OCI-LY7 (cell line): ENCODE data around the gene IQCB1. TPM values are rescaled to one million over a fixed set of nuclear protein-coding genes. Genes with fewer than 3 reads are reported as not detected.

Experiments used
- BruUV-seq: library from RNA; stranded (reverse); fragments of 400-500 nt; replicated peaks from 2 replicates; lab custom pipeline; 2021; lab: Mats Ljungman, UMichigan
- CTCF ChIA-PET: fragments of 300-600 bp; sonication (Branson Sonifier 250); formaldehyde crosslinking; loops from one replicate; lab custom pipeline; 2022; ENCODE audit warnings: antibody characterized with exemption; ENCODE audit not compliant: unreplicated experiment; lab: Charles Lee
- POLR2A ChIA-PET: fragments of 300-600 bp; sonication (Branson Sonifier 250); formaldehyde crosslinking; loops from one replicate; lab custom pipeline; 2022; ENCODE audit warnings: antibody characterized with exemption; lab: Charles Lee
- DNase-seq: peaks from one replicate; pipeline ENCODE4 v3.0.0-alpha.2; 2015; ENCODE audit warnings: low spot score
- H2AFZ ChIP-seq: fragments of 200-600 bp; sonication (generic), shearing (Covaris generic); 2 replicates; pipeline ENCODE4 v1.6.1; 2014; ENCODE audit warnings: mild to moderate bottlenecking, antibody characterized with exemption, low read length, moderate library complexity
- H3K27ac ChIP-seq: fragments of 200-600 bp; sonication (generic); 2 replicates; pipeline ENCODE4 v1.5.1; 2014; ENCODE audit warnings: mixed run types, low read depth, mild to moderate bottlenecking, moderate library complexity, low read length, inconsistent platforms; ENCODE audit not compliant: poor library complexity, severe bottlenecking
- H3K36me3 ChIP-seq: fragments of 200-600 bp; sonication (generic); 2 replicates; pipeline ENCODE4 v1.6.1; 2014; ENCODE audit warnings: mild to moderate bottlenecking, antibody characterized with exemption, low read length, moderate library complexity, mixed read lengths; ENCODE audit not compliant: insufficient read depth
- H3K4me1 ChIP-seq: fragments of 200-600 bp; sonication (generic); 2 replicates; pipeline ENCODE4 v1.5.1; 2014; ENCODE audit warnings: mild to moderate bottlenecking, low read length; ENCODE audit not compliant: insufficient read depth, poor library complexity, severe bottlenecking
- H3K4me2 ChIP-seq: fragments of 200-600 bp; sonication (generic); 2 replicates; pipeline ENCODE4 v1.6.1; 2014; ENCODE audit warnings: mild to moderate bottlenecking, low read length
- H3K4me3 ChIP-seq: fragments of 200-600 bp; sonication (generic); 2 replicates; pipeline ENCODE4 v1.5.1; 2014; ENCODE audit warnings: mild to moderate bottlenecking, low read depth, low read length; ENCODE audit not compliant: poor library complexity, severe bottlenecking
- H3K79me2 ChIP-seq: fragments of 200-600 bp; sonication (generic); 2 replicates; pipeline ENCODE4 v1.6.1; 2016; ENCODE audit warnings: low read depth, mild to moderate bottlenecking, low read length, moderate library complexity, mixed read lengths; ENCODE audit not compliant: insufficient read depth
- H3K9me2 ChIP-seq: fragments of 200-600 bp; sonication (generic); 2 replicates; pipeline ENCODE4 v1.6.1; 2016; ENCODE audit warnings: mild to moderate bottlenecking, low read length, mixed read lengths; ENCODE audit not compliant: insufficient read depth
- H3K9me3 ChIP-seq: fragments of 200-600 bp; sonication (generic); 2 replicates; pipeline ENCODE4 v1.6.1; 2014; ENCODE audit warnings: mild to moderate bottlenecking, mixed run types, low read length, mixed read lengths
- H4K20me1 ChIP-seq: fragments of 200-600 bp; sonication (generic); 2 replicates; pipeline ENCODE4 v1.6.1; 2014; ENCODE audit warnings: mild to moderate bottlenecking, antibody characterized with exemption, low read length, moderate library complexity, mixed read lengths; ENCODE audit not compliant: insufficient read depth
- CTCF ChIP-seq: fragments of 200-600 bp; sonication (generic); conservative IDR thresholded peaks from 2 replicates; pipeline ENCODE4 v1.5.1; 2014; ENCODE audit warnings: mild to moderate bottlenecking, antibody characterized with exemption, low read length, moderate library complexity, mixed read lengths
- EZH2phosphoT487 ChIP-seq: fragments of 200-600 bp; sonication (generic); IDR thresholded peaks from 2 replicates; pipeline ENCODE4 v1.6.1; 2018; ENCODE audit warnings: low read depth, borderline replicate concordance, mild to moderate bottlenecking, mixed run types, antibody characterized with exemption, low read length, moderate library complexity, mixed read lengths
- intact Hi-C: fragments of 100-400 bp; cut with micrococcal nuclease; formaldehyde crosslinking; loops from one replicate; pipeline ENCODE4 v1.10.0; 2022; ENCODE audit not compliant: unreplicated experiment
- total RNA-seq, 2 experiments: library from RNA; depleted of rRNA in 1 of 2; stranded (reverse); fragments of >200 nt in 1 of 2; shearing (Covaris generic) in 1 of 2; gene quantifications; 2 replicates each; pipeline ENCODE4 v1.2.3, GENCODE V29; 2014 to 2022

The IQCB1 gene
- total RNA-seq, 2 experiments from 2014 or later, result 77.5 to 100 TPM

- POLR2A ChIA-PET, result no interaction called here
- intact Hi-C loops, result loop anchor here (5.0 kb wide), 1 partner anchor 402 kb away; no protein-coding TSS in a partner anchor
- Histone ChIP-seq H3K79me2 (peaks cover 52% of the 10 kb centered on the region; the same call in 1 of the 2 replicates), H3K4me2 (no peak overlapping the region), H3K9me2 (no peaks in the 10 kb centered on the region), H3K9me3 (no peaks in the 10 kb centered on the region), H3K36me3 (peaks cover 75% of the 10 kb centered on the region), H3K27ac (no peak overlapping the region), H4K20me1 (no peaks in the 10 kb centered on the region), H2AFZ (no peak overlapping the region), H3K4me1 (no peaks in the 10 kb centered on the region), H3K4me3 (no peak overlapping the region)
- CTCF ChIA-PET, result no interaction called here
- DNase-seq, result peak; percentile 56
- BruUV-seq, result no TSS peak
- peak; percentile 88 for TF ChIP-seq CTCF
- TF ChIP-seq EZH2phosphoT487, result no peak
Measured at GRCh38 chr3:121855555-121855954, 20.7 kb upstream of the IQCB1 start.

DNA sequence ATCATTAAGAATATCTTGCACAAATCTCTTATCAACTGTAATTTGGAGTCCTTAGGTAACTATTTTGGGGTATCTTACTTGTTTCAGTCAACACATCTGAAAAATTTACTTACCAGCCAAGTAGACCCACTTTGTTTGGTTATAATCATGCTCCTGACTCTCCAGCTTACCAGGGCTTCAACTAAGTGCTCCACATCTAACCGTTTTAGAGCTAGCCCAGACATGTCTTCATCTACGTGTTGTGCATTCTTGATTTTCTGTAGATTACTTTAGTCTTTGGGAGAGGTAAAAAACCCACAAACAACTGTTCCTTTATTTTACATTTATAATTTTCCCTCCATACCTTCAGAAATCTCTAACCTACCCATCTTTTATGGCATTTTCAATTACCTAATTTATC, 17.4 kb upstream of the IQCB1 start:
- Histone ChIP-seq H2AFZ (no peak overlapping the region), H3K4me1 (no peaks in the 10 kb centered on the region), H3K36me3 (peaks cover 88% of the 10 kb centered on the region), H3K27ac (no peak overlapping the region), H3K9me2 (no peaks in the 10 kb centered on the region), H3K9me3 (no peaks in the 10 kb centered on the region), H4K20me1 (no peaks in the 10 kb centered on the region), H3K79me2 (peaks cover 75% of the 10 kb centered on the region; the same call in 1 of the 2 replicates), H3K4me3 (no peak overlapping the region), H3K4me2 (no peak overlapping the region)
- ChIA-PET CTCF (no interaction called here), POLR2A (interaction anchor here (0.6 to 1.3 kb wide), 3 partner anchors 12 to 21 kb away, joined by 3 to 5 read pairs (median 3); no protein-coding TSS in a partner anchor)
- no peak for TF ChIP-seq EZH2phosphoT487
- 0 out of 2 replicates have a peak, but pooled peaks have one; percentile 41 for TF ChIP-seq CTCF
- intact Hi-C loops, result loop anchor here (5.0 kb wide), 1 partner anchor 190 kb away; the partner anchor contains the start of gene HCLS1
- DNase-seq, result no peak
- no TSS peak for BruUV-seq

DNA sequence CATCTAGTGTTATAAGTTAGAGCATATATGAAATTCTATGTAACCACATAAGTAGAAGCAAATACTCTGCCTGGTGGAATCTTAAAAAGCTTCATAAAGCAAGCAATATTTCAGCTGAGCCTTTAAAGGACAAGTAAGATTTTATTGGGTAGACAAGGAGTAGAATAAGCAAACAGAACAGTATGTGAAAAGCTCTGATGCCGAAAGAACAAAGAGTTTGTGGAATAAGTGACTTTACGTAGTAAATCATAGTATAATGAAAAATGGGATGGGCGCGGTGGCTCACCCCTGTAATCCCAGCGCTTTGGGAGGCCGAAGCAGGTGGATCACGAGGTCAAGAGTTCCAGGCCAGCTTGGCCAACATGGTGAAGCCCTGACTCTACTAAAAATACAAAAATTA, 10.0 kb upstream of the IQCB1 start:
- H3K9me3 ChIP-seq, result no peaks in the 10 kb centered on the region
- H3K4me1 ChIP-seq, result no peaks in the 10 kb centered on the region
- intact Hi-C loops, result no loop called here
- no peak overlapping the region for H2AFZ ChIP-seq
- no peak overlapping the region for H3K4me2 ChIP-seq
- ChIA-PET POLR2A (interaction anchor here (1.0 to 1.3 kb wide), 2 partner anchors 12 to 72 kb away, joined by 3 to 4 read pairs; no protein-coding TSS in a partner anchor), CTCF (no interaction called here)
- DNase-seq, result no peak
- no peaks in the 10 kb centered on the region for H3K9me2 ChIP-seq
- BruUV-seq, result no TSS peak
- peaks cover 64% of the 10 kb centered on the region for H3K79me2 ChIP-seq
- H3K27ac ChIP-seq, result no peak overlapping the region
- no peaks in the 10 kb centered on the region for H4K20me1 ChIP-seq
- H3K36me3 ChIP-seq, result peaks cover 77% of the 10 kb centered on the region
- no peak overlapping the region for H3K4me3 ChIP-seq
- TF ChIP-seq EZH2phosphoT487 (no peak), CTCF (no peak)
